AML-193 (cell line): ENCODE results near the gene TFAM.

Source experiments
- DNase-seq, 2 experiments: peaks; one replicate each; lab custom pipeline; 2025; lab: John Stamatoyannopoulos, UW

Gene TFAM

GRCh38 chr10:58384999-58385783 lies at the start of gene TFAM:
TSS of gene TFAM (plus strand) at chr10:58385410. CDS start at chr10:58385548, 138 bp downstream.
- DNase-seq, result peak; percentile 82 to 83

GRCh38 chr10:58336242-58336641 lies 49.0 kb upstream of the TFAM start:
- DNase-seq, result no peak

- DNase-seq, result no peak
Measured at GRCh38 chr10:58341422-58341821, 43.8 kb upstream of the TFAM start.

GRCh38 chr10:58341947-58342346 lies 43.3 kb upstream of the TFAM start:
- DNase-seq, result no peak

- DNase-seq, result no peak
Measured at GRCh38 chr10:58347967-58348366, 37.2 kb upstream of the TFAM start.

GRCh38 chr10:58348571-58349033 lies 36.6 kb upstream of the TFAM start:
- no peak for DNase-seq

GRCh38 chr10:58350023-58350422 lies 35.2 kb upstream of the TFAM start:
- no peak for DNase-seq

GRCh38 chr10:58350619-58351323 lies 34.4 kb upstream of the TFAM start:
- DNase-seq, result peak; percentile 74 to 76

- no peak for DNase-seq
Measured at GRCh38 chr10:58351616-58352578, 33.3 kb upstream of the TFAM start.

- no peak for DNase-seq
Measured at GRCh38 chr10:58352956-58353610, 32.1 kb upstream of the TFAM start.

GRCh38 chr10:58356756-58357155 lies 28.5 kb upstream of the TFAM start:
- DNase-seq, result no peak

- DNase-seq, result no peak
Measured at GRCh38 chr10:58358314-58358933, 26.8 kb upstream of the TFAM start.

GRCh38 chr10:58358947-58359346 lies 26.3 kb upstream of the TFAM start:
- no peak for DNase-seq

GRCh38 chr10:58359541-58359940 lies 25.7 kb upstream of the TFAM start:
- DNase-seq, result no peak

- DNase-seq, result no peak
Measured at GRCh38 chr10:58360412-58361004, 24.7 kb upstream of the TFAM start.

GRCh38 chr10:58361353-58361752 lies 23.9 kb upstream of the TFAM start:
- DNase-seq, result no peak

- no peak for DNase-seq
Measured at GRCh38 chr10:58362027-58362789, 23.0 kb upstream of the TFAM start.

- DNase-seq, result no peak
Measured at GRCh38 chr10:58367069-58367468, 18.1 kb upstream of the TFAM start.

GRCh38 chr10:58371473-58371872 lies 13.7 kb upstream of the TFAM start:
- DNase-seq, result no peak
